ENCODE results near the gene PDGFB. TPM values are rescaled to one million over a fixed set of nuclear protein-coding genes. Genes with fewer than 3 reads are reported as not detected.
A peak's percentile ranks its signal among the peaks of the same experiment; 100 is the strongest.

The PDGFB gene
- polyA plus RNA-seq, 1 donor, result 7.4 TPM

- peak; percentile 87 to 92 for DNase-seq
- Histone ChIP-seq H3K4me3 (ENCODE audit: low read length) (peak overlapping the region; percentile 11), H3K36me3 (ENCODE audit: control insufficient read depth, insufficient read depth, low read length) (no peaks in the 10 kb centered on the region), H3K27ac (ENCODE audit: low read length) (peak overlapping the region; percentile 78), H3K4me1 (ENCODE audit: control insufficient read depth, insufficient read depth, low read length) (peaks cover 49% of the 10 kb centered on the region), H3K27me3 (ENCODE audit: control insufficient read depth, insufficient read depth, low read length) (peaks cover 37% of the 10 kb centered on the region), H3K9me3 (ENCODE audit: control insufficient read depth, low read depth, low read length) (peaks cover 11% of the 10 kb centered on the region)
- no CpG with 5 or more reads among the region's 27 CpGs for WGBS (ENCODE audit: insufficient coverage, low lambda C conversion rate)
Measured at GRCh38 chr22:39240831-39241793, 3.7 kb downstream of the PDGFB start.

DNA sequence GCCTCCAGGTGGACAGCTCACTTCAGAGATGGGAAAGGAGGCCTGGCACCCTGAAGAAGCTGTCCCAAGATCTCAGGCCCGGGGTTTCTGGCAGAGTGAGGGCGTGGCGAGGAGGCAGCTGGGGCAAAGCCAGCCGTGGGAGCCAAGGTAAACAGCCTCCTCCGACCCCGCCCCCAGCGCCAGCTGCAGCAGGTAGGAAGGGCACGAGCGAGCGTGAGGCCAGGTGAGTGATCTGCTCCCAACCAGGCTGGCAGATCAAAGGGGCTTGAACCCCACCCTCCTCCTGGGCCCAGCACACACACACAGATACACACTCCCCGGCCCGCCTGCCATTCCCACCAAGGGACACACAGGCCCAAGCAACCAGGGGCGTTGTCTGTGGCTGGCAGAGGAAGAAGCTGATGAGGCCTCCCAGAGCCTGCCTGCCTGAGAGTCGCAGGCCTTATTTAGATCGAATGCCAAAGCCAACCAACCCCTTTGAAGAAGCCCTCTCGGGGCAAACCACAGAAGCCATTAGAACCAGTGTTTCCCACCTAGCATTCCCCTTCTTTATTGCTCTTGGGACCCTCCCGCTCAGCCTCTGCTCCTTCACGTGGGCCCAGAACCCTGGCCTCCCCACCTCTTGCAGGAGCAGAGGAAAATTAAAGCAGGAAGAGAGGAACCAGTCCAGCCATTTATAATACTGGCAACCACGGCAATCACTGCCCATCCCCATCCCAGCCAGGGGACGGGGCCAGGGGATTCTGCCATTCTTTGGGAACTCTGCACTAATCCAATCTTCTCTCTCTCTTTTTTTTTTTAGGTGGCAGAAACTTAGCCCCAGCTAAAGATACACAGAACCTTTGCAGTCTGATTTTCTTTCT is 5.0 kb downstream of the PDGFB start:
- H3K4me1 ChIP-seq (ENCODE audit: control insufficient read depth, insufficient read depth, low read length), result peaks cover 59% of the 10 kb centered on the region
- H3K9me3 ChIP-seq (ENCODE audit: control insufficient read depth, low read depth, low read length), result peaks cover 11% of the 10 kb centered on the region
- DNase-seq, result peak; percentile 78 to 88
- peaks cover 24% of the 10 kb centered on the region for H3K27me3 ChIP-seq (ENCODE audit: control insufficient read depth, insufficient read depth, low read length)
- H3K36me3 ChIP-seq (ENCODE audit: control insufficient read depth, insufficient read depth, low read length), result no peaks in the 10 kb centered on the region
- H3K27ac ChIP-seq (ENCODE audit: low read length), result peak overlapping the region; percentile 78
- H3K4me3 ChIP-seq (ENCODE audit: low read length), result no peak overlapping the region
- no CpG with 5 or more reads among the region's 20 CpGs for WGBS (ENCODE audit: insufficient coverage, low lambda C conversion rate)

DNA sequence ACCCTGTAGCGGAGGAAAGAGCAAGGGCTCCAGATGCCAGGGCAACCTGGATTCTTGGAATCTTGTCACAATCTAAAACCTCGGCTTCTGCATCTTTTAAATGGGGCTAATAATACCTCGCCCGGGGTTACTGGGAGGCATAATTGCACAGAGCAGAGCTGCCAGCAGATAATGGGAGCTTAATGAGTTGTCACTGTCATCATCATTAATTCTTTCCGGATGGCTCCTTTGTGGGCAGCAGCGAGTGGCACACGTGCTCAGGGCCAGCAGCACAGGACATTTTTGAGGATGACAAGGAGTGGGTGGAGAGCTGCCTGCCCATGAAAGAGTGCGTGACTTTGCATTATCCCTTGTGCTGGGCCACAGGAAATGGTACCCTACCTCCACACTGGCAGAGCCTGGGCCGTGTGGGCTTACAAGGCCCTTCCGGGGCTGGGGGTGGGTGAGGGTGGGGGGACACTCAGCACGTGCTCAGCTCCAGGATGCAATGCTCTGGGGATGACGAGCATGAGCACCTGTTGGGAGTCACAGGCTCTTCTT is 5.7 kb downstream of the PDGFB start:
- peaks cover 54% of the 10 kb centered on the region for H3K4me1 ChIP-seq (ENCODE audit: control insufficient read depth, insufficient read depth, low read length)
- no peak overlapping the region for H3K4me3 ChIP-seq (ENCODE audit: low read length)
- peaks cover 18% of the 10 kb centered on the region for H3K27me3 ChIP-seq (ENCODE audit: control insufficient read depth, insufficient read depth, low read length)
- peaks cover 9% of the 10 kb centered on the region for H3K9me3 ChIP-seq (ENCODE audit: control insufficient read depth, low read depth, low read length)
- DNase-seq, result no peak
- H3K27ac ChIP-seq (ENCODE audit: low read length), result peak overlapping the region; percentile 78
- WGBS (ENCODE audit: insufficient coverage, low lambda C conversion rate), result no CpG with 5 or more reads among the region's 12 CpGs
- no peaks in the 10 kb centered on the region for H3K36me3 ChIP-seq (ENCODE audit: control insufficient read depth, insufficient read depth, low read length)

DNA sequence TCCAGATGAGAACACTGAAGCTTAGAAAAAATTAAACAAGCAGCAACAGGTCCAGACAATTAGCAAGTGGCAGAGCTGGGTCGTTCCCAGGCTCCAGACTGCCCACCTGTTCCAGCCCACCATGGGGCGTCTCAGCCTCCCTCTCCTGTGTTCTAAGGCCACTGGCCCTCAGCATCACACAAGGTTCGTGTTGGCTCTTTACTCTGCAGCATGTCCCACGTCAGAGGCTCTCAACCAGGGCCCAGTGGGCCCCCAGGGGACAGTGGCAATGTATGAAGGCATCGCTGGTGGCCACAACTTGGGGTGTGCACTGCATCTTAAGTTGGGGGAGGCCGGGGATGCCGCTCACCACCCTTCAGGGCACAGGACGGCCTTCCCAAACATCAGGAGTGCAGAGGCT is 6.2 kb downstream of the PDGFB start:
- peak overlapping the region; percentile 78 for H3K27ac ChIP-seq (ENCODE audit: low read length)
- H3K4me3 ChIP-seq (ENCODE audit: low read length), result no peak overlapping the region
- peaks cover 53% of the 10 kb centered on the region for H3K4me1 ChIP-seq (ENCODE audit: control insufficient read depth, insufficient read depth, low read length)
- peaks cover 15% of the 10 kb centered on the region for H3K27me3 ChIP-seq (ENCODE audit: control insufficient read depth, insufficient read depth, low read length)
- no peak for DNase-seq
- no peaks in the 10 kb centered on the region for H3K36me3 ChIP-seq (ENCODE audit: control insufficient read depth, insufficient read depth, low read length)
- WGBS (ENCODE audit: insufficient coverage, low lambda C conversion rate), result no CpG with 5 or more reads among the region's 8 CpGs
- peaks cover 7% of the 10 kb centered on the region for H3K9me3 ChIP-seq (ENCODE audit: control insufficient read depth, low read depth, low read length)

GRCh38 chr22:39238101-39238466 is 6.7 kb downstream of the PDGFB start:
- no peaks in the 10 kb centered on the region for H3K36me3 ChIP-seq (ENCODE audit: control insufficient read depth, insufficient read depth, low read length)
- whole genome bisulfite sequencing (ENCODE audit: insufficient coverage, low lambda C conversion rate), result no CpG with 5 or more reads among the region's 5 CpGs
- H3K27me3 ChIP-seq (ENCODE audit: control insufficient read depth, insufficient read depth, low read length), result peaks cover 11% of the 10 kb centered on the region
- no peak for DNase-seq
- peaks cover 52% of the 10 kb centered on the region for H3K4me1 ChIP-seq (ENCODE audit: control insufficient read depth, insufficient read depth, low read length)
- peaks cover 4% of the 10 kb centered on the region for H3K9me3 ChIP-seq (ENCODE audit: control insufficient read depth, low read depth, low read length)
- no peak overlapping the region for H3K4me3 ChIP-seq (ENCODE audit: low read length)
- peak overlapping the region; percentile 38 for H3K27ac ChIP-seq (ENCODE audit: low read length)

DNA sequence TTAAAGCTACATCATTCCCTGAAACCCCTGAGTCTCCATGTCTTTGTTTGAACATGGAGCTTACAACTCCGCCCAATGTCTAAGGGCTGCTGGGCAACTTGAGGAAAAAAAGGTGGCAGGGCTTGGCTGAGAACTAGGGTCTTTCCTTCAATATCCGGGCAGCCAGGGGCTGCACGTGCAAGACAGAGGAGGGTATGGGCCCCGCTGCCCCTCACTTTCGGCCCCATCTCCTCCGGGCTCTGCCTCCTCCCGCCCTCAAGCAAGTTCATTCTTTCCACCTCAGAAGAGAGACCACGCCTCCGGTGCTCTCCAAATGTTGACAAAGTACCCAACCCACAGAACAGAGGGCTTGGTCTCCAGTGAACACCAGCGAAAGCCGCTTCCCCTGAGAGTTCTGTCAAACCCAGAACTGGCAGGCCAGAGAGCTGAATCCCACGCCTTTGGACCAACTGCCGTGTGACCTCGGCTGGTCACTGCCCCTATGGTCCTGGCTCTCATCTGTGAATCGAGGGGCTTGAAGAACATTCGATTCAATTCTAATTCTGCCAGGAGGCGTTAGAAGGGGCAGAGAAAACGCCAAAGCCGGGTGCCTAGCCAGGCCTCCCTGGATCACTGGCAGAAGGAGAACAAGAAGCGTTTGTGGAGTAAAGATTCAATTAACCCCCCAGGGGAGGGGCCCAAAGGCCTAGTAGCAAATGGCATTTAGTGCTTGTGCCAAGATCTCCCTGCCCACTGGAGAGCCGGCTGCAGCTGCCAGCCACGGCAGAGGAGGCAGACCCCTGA is 7.3 kb downstream of the PDGFB start:
- Histone ChIP-seq H3K27ac (ENCODE audit: low read length) (peak overlapping the region; percentile 38), H3K9me3 (ENCODE audit: control insufficient read depth, low read depth, low read length) (no peaks in the 10 kb centered on the region), H3K27me3 (ENCODE audit: control insufficient read depth, insufficient read depth, low read length) (peaks cover 6% of the 10 kb centered on the region), H3K36me3 (ENCODE audit: control insufficient read depth, insufficient read depth, low read length) (peaks cover 3% of the 10 kb centered on the region), H3K4me1 (ENCODE audit: control insufficient read depth, insufficient read depth, low read length) (peaks cover 52% of the 10 kb centered on the region), H3K4me3 (ENCODE audit: low read length) (no peak overlapping the region)
- WGBS (ENCODE audit: insufficient coverage, low lambda C conversion rate), result no CpG with 5 or more reads among the region's 22 CpGs
- DNase-seq, result peak in 1 of 2 donors; percentile 31

DNA sequence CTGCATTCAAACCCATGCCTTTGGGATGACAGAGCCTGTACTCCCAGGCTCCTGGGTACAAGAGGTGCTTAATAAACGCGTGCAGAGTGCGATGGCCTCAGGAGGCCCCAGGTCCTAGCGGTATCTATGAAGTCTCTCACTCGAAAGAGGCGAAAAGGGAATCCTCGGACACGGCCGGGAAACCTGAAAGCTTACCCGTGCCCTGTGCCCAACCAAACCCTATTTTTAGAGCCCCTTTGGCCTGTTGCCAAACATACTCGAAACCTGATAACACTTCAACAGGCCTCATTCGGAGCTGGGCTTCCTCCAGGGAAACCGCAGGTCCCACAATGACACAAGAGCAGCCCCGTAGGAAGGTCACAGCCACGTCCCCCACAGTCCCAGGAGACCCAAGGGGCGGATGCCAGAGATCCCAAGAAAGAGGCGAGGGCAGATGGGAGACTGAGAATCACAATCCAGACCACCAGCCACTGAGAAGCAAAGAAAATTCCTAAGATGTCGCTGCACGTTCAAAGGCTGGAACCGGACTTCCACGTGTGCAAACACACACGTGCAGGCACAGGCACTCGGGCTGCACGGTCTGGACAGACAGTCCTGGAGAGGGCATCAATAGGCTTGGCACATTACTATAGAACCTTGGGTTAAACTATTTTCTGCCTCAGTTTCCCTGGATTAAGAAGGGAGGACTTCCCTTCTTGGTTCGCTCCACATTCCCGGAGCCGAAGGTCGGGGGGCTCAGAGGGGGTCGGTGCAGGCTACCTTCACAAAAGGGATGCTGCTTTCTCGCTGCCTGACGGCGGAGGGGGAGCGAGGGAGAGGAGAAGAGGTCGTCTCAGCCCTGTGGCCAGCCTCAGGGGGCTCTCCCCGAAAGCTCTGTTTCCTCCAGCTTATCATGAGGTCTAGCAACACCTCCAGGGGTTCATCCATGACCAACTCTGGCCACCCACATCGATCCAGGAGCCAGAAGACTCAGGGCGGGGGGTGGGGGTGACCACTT is 8.2 kb downstream of the PDGFB start:
- DNase-seq, result no peak
- Histone ChIP-seq H3K27ac (ENCODE audit: low read length) (peak overlapping the region; percentile 12), H3K4me1 (ENCODE audit: control insufficient read depth, insufficient read depth, low read length) (peaks cover 50% of the 10 kb centered on the region), H3K9me3 (ENCODE audit: control insufficient read depth, low read depth, low read length) (no peaks in the 10 kb centered on the region), H3K36me3 (ENCODE audit: control insufficient read depth, insufficient read depth, low read length) (peaks cover 3% of the 10 kb centered on the region), H3K4me3 (ENCODE audit: low read length) (no peak overlapping the region), H3K27me3 (ENCODE audit: control insufficient read depth, insufficient read depth, low read length) (peaks cover 4% of the 10 kb centered on the region)
- WGBS (ENCODE audit: insufficient coverage, low lambda C conversion rate), result no CpG with 5 or more reads among the region's 37 CpGs

DNA sequence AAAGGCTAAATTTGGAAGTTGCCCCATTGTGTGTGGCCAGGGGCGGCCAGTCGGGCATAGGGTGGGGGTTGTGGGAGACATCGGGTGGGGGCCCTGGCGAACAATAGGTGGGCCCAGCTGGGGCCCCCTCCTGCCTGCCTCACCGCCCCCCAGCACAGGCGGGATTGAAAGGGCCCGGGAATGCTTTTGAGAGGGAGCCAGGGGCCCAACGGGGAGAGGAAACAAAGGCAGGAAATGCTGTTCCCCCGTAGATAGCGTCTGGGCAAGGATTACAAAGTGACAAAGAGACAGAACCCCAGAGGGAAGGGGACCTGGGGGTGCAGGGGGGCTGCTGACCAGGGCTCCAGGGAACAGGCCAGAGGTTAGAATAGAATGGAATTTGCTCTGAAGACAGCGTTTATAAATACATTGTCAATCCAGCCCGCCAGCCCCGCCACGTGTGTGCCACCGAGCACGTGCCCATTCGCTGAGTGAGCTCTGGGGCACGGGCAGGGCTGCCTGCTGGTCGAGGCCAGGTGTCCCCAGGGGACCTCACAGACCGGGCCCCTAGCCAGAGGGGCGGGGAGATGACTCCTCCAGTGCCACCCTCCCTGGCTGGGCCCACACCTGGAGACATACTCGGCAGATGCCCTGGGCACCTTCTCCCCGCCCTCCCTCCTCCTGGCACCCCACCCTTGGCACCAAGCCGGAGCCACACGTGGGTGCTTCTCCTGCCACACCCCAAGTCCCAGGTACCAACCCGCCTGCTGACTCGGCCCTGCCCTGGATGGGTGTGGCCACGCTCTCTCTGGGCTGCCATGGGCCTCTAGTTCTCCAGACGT is 9.7 kb downstream of the PDGFB start:
- Histone ChIP-seq H3K36me3 (ENCODE audit: control insufficient read depth, insufficient read depth, low read length) (peaks cover 6% of the 10 kb centered on the region), H3K9me3 (ENCODE audit: control insufficient read depth, low read depth, low read length) (no peaks in the 10 kb centered on the region), H3K4me3 (ENCODE audit: low read length) (no peak overlapping the region), H3K4me1 (ENCODE audit: control insufficient read depth, insufficient read depth, low read length) (peaks cover 45% of the 10 kb centered on the region), H3K27me3 (ENCODE audit: control insufficient read depth, insufficient read depth, low read length) (peaks cover 4% of the 10 kb centered on the region), H3K27ac (ENCODE audit: low read length) (no peak overlapping the region)
- peak in 1 of 2 donors; percentile 52 for DNase-seq
- WGBS (ENCODE audit: insufficient coverage, low lambda C conversion rate), result no CpG with 5 or more reads among the region's 29 CpGs
